SK-N-DZ (cell line): ENCODE measurements around the gene ARHGAP24.

Experiments
- DNase-seq: peaks from one replicate; pipeline ENCODE4 v3.0.0-alpha.2; 2015; ENCODE audit warnings: low spot score

Gene ARHGAP24

GRCh38 chr4:85577307-85577706, 102.4 kb downstream of the ARHGAP24 start:
- DNase-seq = no peak

DNA sequence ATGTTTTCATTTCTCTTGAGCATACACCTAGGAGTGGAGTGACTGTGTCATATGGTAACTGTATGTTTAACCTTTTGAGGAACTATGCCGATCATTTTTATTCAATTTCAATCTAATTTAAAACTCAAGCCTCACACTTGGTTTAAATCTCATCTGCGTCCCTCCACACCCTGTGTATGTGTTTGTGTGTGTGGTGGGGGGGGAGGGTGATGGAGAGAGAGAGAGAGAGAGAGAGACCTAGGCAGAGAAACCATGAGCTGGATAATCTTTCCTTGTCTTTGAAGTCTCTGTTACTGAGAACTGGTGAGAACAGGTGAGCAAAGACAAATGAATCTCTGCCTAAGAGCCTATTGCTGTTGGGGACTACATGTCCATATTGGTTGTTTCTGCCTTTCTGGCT, 105.0 kb downstream of the ARHGAP24 start:
- DNase-seq = no peak

- DNase-seq = no peak
These were observed 105.5 kb downstream of the ARHGAP24 start for GRCh38 chr4:85580489-85580888.

- DNase-seq = no peak
These were observed 113.0 kb downstream of the ARHGAP24 start for GRCh38 chr4:85587952-85588351.

DNA sequence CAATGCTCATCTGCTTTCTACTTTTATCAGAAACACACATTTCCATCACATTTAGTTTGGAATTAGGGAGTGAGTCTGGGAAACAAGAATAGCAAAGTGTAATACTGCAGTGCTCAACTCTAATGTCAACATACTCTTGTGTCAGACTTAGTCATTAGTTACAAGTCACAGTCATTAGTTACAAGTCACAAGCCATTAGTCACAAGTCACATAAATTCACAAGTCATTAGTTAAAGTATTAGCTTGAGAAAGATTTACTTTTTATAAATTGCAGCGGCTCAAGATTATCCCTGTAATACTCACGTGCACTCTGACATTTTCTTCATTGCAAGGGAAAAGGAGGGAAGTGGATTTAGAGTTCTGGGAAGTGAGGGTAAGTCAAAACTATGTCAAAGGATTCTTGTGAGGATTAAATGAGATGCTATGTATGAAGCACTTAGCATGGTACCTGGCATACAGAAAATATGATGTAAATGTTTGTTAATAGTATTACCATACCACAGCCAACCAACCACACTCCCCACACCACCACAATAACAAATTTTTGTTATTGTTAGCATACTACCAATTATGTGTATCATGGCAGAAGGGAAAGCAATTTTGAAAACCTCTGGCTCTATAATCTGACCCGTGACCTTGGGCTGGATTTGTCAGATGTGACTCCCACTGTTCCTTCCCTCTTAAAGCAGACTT, 116.6 kb downstream of the ARHGAP24 start:
- no peak for DNase-seq

- no peak for DNase-seq
These were observed 120.3 kb downstream of the ARHGAP24 start for GRCh38 chr4:85595098-85595775.

GRCh38 chr4:85595796-85596559, 121.0 kb downstream of the ARHGAP24 start:
- DNase-seq = no peak

GRCh38 chr4:85598936-85599335, 124.0 kb downstream of the ARHGAP24 start:
- no peak for DNase-seq

- no peak for DNase-seq
These were observed 125.6 kb downstream of the ARHGAP24 start for GRCh38 chr4:85600501-85600900.

DNA sequence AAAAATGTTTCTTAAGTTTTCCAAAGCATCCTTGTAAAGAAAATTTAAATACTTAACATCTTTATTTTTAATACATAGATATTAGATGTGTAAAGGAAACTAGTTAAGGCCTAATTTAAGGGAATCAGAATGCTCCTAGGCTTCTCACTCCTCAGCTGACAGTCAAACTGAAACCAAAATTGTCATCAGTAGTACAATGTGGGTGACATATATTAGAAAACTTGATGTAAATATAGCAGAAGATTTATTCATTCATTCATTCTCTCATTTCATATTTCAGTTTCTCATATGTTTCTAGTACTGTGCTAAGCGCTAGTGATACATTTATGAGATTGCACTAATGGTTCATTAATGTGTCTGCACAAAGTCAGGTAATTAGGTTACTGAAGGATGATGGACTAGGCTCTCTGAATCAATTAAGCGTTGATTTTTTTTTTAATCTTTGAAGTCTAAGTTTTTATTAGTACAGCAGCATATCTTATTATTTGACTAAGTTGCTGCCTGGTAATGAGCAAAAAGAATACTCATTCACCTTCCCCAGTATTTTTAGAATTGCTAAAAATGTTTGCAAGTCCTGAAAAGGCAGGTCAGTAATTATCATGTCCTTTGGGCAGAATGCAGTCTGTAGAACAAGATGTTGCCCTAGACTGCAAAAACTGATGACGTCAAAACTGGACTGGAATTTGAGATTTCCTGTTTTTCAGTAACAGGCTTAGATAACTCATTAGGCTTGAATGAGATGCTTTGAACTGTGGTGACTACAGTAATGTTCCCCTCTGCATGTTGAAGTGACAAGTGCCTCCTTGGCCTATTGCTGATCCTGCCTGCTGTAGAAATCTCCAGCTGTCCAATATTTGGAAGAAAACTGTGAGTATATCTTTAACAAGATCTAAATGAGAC, 128.7 kb downstream of the ARHGAP24 start:
- DNase-seq = no peak

GRCh38 chr4:85606505-85606904, 131.6 kb downstream of the ARHGAP24 start:
- no peak for DNase-seq

DNA sequence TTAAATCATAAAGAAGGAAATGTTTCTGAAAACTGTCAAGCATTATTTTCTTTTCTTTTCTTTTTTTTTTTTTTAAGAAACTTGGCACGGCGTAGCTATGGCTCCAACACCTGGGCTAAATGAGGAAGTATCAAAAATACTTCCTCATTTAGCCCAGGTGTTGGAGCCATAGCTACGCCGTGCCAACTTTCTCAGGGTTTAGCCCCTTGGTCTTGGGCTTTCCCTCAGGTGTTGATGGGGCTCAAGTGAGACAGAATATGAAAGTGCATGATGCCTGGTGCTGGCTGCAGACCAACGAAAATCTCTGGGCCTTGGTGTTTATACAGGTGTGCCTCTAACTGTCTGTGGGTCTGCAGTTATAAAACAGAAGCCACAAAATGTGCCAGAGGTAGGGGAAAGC, 132.7 kb downstream of the ARHGAP24 start:
- no peak for DNase-seq

DNA sequence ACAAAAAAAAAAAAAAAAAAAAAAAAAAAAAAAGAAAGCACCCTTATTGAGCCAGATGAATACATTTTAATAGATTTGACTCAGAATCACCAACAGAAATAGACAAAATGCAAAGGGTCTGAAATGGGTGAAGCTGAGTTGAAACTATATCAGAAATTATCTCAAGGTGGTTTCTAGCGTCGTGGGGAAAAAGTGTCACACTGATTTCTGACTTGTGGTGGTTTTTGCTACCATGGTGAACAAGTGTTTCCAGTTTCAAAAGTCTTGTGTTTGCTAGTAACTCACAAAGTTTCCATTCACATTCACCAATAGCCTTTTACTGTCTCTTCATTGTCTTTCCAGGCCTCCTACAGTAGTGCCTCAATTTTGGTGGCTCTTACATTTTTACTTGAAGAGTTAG, 135.5 kb downstream of the ARHGAP24 start:
- DNase-seq = no peak

- DNase-seq = no peak
These were observed 136.7 kb downstream of the ARHGAP24 start for GRCh38 chr4:85611661-85612060.

DNA sequence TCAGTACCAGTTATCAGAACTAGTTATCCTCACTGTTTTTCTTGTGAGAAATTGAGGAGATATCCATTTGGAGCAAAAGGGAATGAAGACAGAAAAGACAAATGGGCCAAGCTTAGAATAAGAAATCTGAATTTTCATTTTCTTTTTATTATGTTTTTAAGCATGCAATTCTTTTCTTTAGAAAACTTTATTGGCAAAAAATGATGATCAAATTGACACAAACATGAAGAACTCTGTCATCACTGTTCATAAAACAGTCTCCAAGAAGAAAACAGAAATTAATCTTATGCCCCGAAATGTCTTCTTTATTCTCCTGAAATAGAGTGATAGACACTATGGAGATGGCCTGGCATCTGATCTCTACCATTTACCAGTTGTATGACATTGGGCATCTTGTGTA, 139.0 kb downstream of the ARHGAP24 start:
- no peak for DNase-seq

DNA sequence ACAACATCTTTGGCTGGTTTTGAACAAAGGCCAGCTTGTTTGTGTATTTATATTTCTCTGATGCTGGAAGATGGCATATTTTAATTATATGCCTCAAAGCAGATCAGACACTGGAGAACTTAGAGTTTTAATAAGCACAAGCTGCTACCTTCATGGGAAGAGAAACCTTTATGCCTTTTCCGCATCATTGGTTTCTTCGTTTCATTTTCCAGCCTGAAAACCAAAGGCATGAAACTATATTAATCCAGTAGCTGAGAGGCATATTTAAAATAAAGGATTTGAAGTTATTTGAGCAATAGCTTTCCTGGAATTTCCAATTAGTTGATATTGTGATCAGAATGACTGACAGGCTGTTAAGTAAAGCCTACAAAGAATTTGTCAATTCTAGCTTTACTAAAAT, 141.0 kb downstream of the ARHGAP24 start:
- no peak for DNase-seq

- no peak for DNase-seq
These were observed 142.3 kb downstream of the ARHGAP24 start for GRCh38 chr4:85617202-85617601.

- no peak for DNase-seq
These were observed 158.0 kb downstream of the ARHGAP24 start for GRCh38 chr4:85632981-85633380.

- no peak for DNase-seq
These were observed 162.8 kb downstream of the ARHGAP24 start for GRCh38 chr4:85637778-85638177.

GRCh38 chr4:85639946-85640345, 165.0 kb downstream of the ARHGAP24 start:
- no peak for DNase-seq

- DNase-seq = no peak
These were observed 167.6 kb downstream of the ARHGAP24 start for GRCh38 chr4:85642356-85643100.
